Adrenal gland (tissue), 12 donors: ENCODE data around the gene TUBE1. TPM values are rescaled to one million over a fixed set of nuclear protein-coding genes. Genes with fewer than 3 reads are reported as not detected.

Experiments used
- DNase-seq, 7 donors: peaks; one replicate each; pipeline ENCODE4 v3.0.0-alpha.2; 2019 to 2020
- H3K27ac ChIP-seq, 5 donors: fragments of 200-600 bp; sonication (generic) in 4 of 5; 1 replicate in 3 of 5; 2 replicates in 2 of 5; pipeline versions ENCODE4 v1.5.1 to v1.8.0; 2016 to 2020; ENCODE audit warnings: mild to moderate bottlenecking in 1 of 5
- H3K27me3 ChIP-seq: fragments of 200-600 bp; 2 replicates; pipeline ENCODE4 v1.8.0; 2021
- H3K36me3 ChIP-seq, 2 donors: fragments of 200-600 bp; replicated peaks in 1 of 2; 1 replicate in 1 of 2; 2 replicates in 1 of 2; pipeline versions ENCODE4 v1.5.1 to v1.8.0; 2018 to 2022
- H3K4me1 ChIP-seq, 2 donors: fragments of 200-600 bp; replicated peaks in 1 of 2; 1 replicate in 1 of 2; 2 replicates in 1 of 2; pipeline versions ENCODE4 v1.5.1 to v1.8.0; 2018 to 2021
- H3K4me3 ChIP-seq, 4 donors: fragments of 200-600 bp; sonication (generic) in 3 of 4; one replicate each; pipeline ENCODE4 v1.5.1; 2016 to 2018
- H3K9me3 ChIP-seq, 3 donors: fragments of 200-600 bp; sonication (generic) in 1 of 3; replicated peaks in 1 of 3; 1 replicate in 2 of 3; 2 replicates in 1 of 3; pipeline versions ENCODE4 v1.5.1 to v1.8.0; 2016 to 2021
- CTCF ChIP-seq, 6 experiments: fragments of 450-650 bp in 4 of 6; fragments of 200-600 bp in 2 of 6; sonication (generic) in 1 of 6; IDR thresholded peaks; 1 replicate in 5 of 6; 2 replicates in 1 of 6; pipeline versions ENCODE4 v1.5.1 to v1.8.0; 2016 to 2021; ENCODE audit warnings: antibody characterized with exemption in 6 of 6, mild to moderate bottlenecking in 2 of 6, moderate library complexity in 1 of 6
- POLR2A ChIP-seq, 2 donors: fragments of 450-650 bp; IDR thresholded peaks; one replicate each; pipeline ENCODE4 v1.6.1; 2017; ENCODE audit warnings: antibody characterized with exemption in 2 of 2, mild to moderate bottlenecking in 2 of 2, moderate library complexity in 1 of 2
- WGBS, 4 donors: extraction: QIAGEN DNeasy Blood & Tissue Kit in 2 of 4; methylation state at CpG; one replicate each; pipeline versions ENCODE4 v1.1.5 to v1.1.7; 2013 to 2017; 5-methylcytosine and 5-hydroxymethylcytosine counted together
- intact Hi-C, 2 donors: fragments of 100-400 bp; cut with DNase I; formaldehyde crosslinking; loops; one replicate each; pipeline versions ENCODE4 v1.14.1 to v1.15.0; 2022 to 2023
- polyA plus RNA-seq, 3 donors: library from polyadenylated mRNA; stranded (reverse); fragments of 200-250 nt in 2 of 3; fragments of 350-450 nt in 1 of 3; fragmentation: Illumina TruSeq in 1 of 3; extraction: RNeasy Lipid Tissue Mini Kit (QIAGEN cat#74804) in 1 of 3; gene quantifications; one replicate each; pipeline ENCODE4 v1.2.3, GENCODE V29; 2013 to 2014
- total RNA-seq, 9 donors: library from RNA; depleted of rRNA in 4 of 9; stranded (reverse); fragments of >200 nt in 4 of 9; fragments of 120-200 nt in 1 of 9; fragmentation: NEBNext Ultra II Directional in 1 of 9; extraction: Animal tissue kit (Norgen Biotek cat#: 25700) in 1 of 9; gene quantifications; one replicate each; pipeline versions ENCODE4 v1.1.0 to v1.2.4, GENCODE V29; 2013 to 2023
- donor health status: healthy with polysubstance abuse.
- donor health status: Bipolar disorder and iron deficiency.
- donor health status: DM: yes; HTN: yes; CAD: no.
- donor health status: DM: no; HTN: no; CAD: no.
- donor health status: DM: no; HTN: no; CAD: no.
- donor health status: DM: yes; HTN: yes; CAD: no.

The TUBE1 gene
- total and polyA plus RNA-seq, 12 donors = 11.1 to 50.0 (median 19.6) TPM

- H3K4me3 ChIP-seq = no peak overlapping the region
- DNase-seq = no peak
- TF ChIP-seq POLR2A (IDR thresholded peaks at IDR 0.05) = no peak
- TF ChIP-seq CTCF (IDR thresholded peaks at IDR 0.05) = no peak
- H3K36me3 ChIP-seq = no peaks in the 10 kb centered on the region
- WGBS, 4 donors = 69 to 80% (median 79%) methylated on average over 6 of the region's 6 CpGs
- H3K9me3 ChIP-seq = no peaks in the 10 kb centered on the region
- intact Hi-C loops = no loop called here
- H3K4me1 ChIP-seq = no peaks in the 10 kb centered on the region
- H3K27ac ChIP-seq = no peak overlapping the region
- no peaks in the 10 kb centered on the region for H3K27me3 ChIP-seq
These were observed 65.5 kb downstream of the TUBE1 start for GRCh38 chr6:112021691-112022310.

Other genes starting within 250 kb of the TUBE1 start
- 10 to 100 TPM; 10.7 to 36.5 (median 22.1) TPM for gene FYN, start 214.0 kb downstream of the TUBE1 start, total RNA-seq
- gene FYN, start 214.0 kb downstream of the TUBE1 start, polyA plus RNA-seq = 10 to 100 TPM; 15.5 to 18.9 (median 17.1) TPM
- not detected for gene CCN6, start 33.4 kb downstream of the TUBE1 start, total RNA-seq
- not detected for gene CCN6, start 33.4 kb downstream of the TUBE1 start, polyA plus RNA-seq
- gene FAM229B, start 109 bp upstream of the TUBE1 start, total RNA-seq = 10 to 100 TPM in 7 of 9 donors, 1 to 10 TPM in 2; 6.5 to 55.1 (median 22.7) TPM
- gene FAM229B, start 109 bp upstream of the TUBE1 start, polyA plus RNA-seq = 10 to 100 TPM; 34.3 to 41.1 (median 39.7) TPM
- gene LAMA4, start 167.1 kb upstream of the TUBE1 start, total RNA-seq = 100 to 1,000 TPM in 1 of 9 donors, 10 to 100 TPM in 8; 10.6 to 102 (median 23.9) TPM
- gene LAMA4, start 167.1 kb upstream of the TUBE1 start, polyA plus RNA-seq = 10 to 100 TPM in 2 of 3 donors, 1 to 10 TPM in 1; 7.5 to 31.9 (median 19.4) TPM